Gastrocnemius medialis (tissue), 4 donors: ENCODE results near the gene CNDP1.

Experiments used
- POLR2A ChIP-seq, 2 donors: fragments of 450-650 bp; IDR thresholded peaks; one replicate each; pipeline ENCODE4 v1.6.1; 2017; ENCODE audit warnings: antibody characterized with exemption in 2 of 2, mild to moderate bottlenecking in 2 of 2, moderate library complexity in 2 of 2
- TF ChIP-seq, protein P1 (sequence below), 5 experiments: fragments of 450-650 bp in 3 of 5; fragments of 200-600 bp in 2 of 5; sonication (generic) in 2 of 5; IDR thresholded peaks in 4 of 5; conservative IDR thresholded peaks in 1 of 5; 1 replicate in 4 of 5; 2 replicates in 1 of 5; pipeline ENCODE4 v1.5.1; 2016 to 2019; ENCODE audit warnings: antibody characterized with exemption in 5 of 5, mild to moderate bottlenecking in 3 of 5, moderate library complexity in 3 of 5

DNA sequence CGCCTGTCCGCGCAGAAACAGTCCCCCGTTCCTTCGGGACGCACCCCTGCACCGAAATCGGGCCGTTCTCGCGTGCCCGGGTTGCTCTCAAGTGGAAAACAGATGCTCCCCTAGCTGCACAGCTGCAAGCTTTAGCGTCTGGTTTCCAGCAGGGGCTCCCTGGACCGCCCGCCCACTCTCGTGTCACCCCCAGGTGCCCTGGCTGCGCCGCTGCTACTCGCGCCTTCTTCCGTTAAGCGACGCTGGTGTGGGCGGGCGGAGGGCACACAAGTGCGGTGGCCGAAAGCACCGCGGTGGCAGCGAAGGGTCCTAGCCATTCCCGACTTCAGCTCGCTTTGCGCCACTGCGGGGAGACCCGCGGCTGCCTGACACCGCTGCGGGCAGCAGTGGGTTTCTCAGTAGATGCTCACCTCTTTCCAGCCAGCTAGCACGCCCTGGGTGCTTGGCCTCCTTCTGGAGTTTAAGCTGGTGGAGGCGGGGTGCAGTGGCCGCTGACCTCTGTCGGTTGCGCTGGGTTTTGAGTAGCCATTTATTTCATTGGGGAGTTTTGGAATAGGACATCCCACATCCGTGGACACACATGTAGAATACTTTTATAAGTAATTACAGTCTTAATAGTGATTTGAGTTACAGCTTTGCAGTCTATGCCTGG lies 64.2 kb downstream of the CNDP1 start:
- TF ChIP-seq, protein P1, sequence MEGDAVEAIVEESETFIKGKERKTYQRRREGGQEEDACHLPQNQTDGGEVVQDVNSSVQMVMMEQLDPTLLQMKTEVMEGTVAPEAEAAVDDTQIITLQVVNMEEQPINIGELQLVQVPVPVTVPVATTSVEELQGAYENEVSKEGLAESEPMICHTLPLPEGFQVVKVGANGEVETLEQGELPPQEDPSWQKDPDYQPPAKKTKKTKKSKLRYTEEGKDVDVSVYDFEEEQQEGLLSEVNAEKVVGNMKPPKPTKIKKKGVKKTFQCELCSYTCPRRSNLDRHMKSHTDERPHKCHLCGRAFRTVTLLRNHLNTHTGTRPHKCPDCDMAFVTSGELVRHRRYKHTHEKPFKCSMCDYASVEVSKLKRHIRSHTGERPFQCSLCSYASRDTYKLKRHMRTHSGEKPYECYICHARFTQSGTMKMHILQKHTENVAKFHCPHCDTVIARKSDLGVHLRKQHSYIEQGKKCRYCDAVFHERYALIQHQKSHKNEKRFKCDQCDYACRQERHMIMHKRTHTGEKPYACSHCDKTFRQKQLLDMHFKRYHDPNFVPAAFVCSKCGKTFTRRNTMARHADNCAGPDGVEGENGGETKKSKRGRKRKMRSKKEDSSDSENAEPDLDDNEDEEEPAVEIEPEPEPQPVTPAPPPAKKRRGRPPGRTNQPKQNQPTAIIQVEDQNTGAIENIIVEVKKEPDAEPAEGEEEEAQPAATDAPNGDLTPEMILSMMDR (IDR thresholded peaks at IDR 0.05 in 4 of 5, conservative IDR thresholded peaks at IDR 0.05 in 1 of 5), result peak in 2 of 5 experiments; percentile 12 to 25
- TF ChIP-seq POLR2A (IDR thresholded peaks at IDR 0.05), result no peak
